ENCODE data around the gene RPL13. TPM values are rescaled to one million over a fixed set of nuclear protein-coding genes. Genes with fewer than 3 reads are reported as not detected.

RPL13 gene
- total RNA-seq, 1 experiment from 2014 or later: 2,157 TPM

GRCh38 chr16:89605186-89605970, 44.9 kb downstream of the RPL13 start:
- H2BK20ac ChIP-seq (ENCODE audit: low read depth, low read length, poor library complexity, severe bottlenecking): no peak overlapping the region
- H3K9ac ChIP-seq (ENCODE audit: extremely low read depth, insufficient read length, low read length): no peak overlapping the region
- no peak overlapping the region for H2BK15ac ChIP-seq (ENCODE audit: low read depth, low read length)
- Mint-ChIP-seq H3K27ac (no peak overlapping the region; a peak in 1 of 7 replicates), H3K4me1 (peaks cover 5 to 8% of the 10 kb centered on the region in 2 experiments), H3K36me3 (ENCODE audit: insufficient read depth in 1 of 3, low read depth in 3 of 3) (no peaks in the 10 kb centered on the region), H3K4me3 (no peak overlapping the region), H3K27me3 (ENCODE audit: low read depth) (peaks cover 7% of the 10 kb centered on the region), H3K9me3 (no peaks in the 10 kb centered on the region)
- WGBS (ENCODE audit: extremely low coverage, insufficient read length, low lambda C conversion rate): no CpG with 5 or more reads among the region's 34 CpGs
- no peak overlapping the region for H3K27ac ChIP-seq (ENCODE audit: insufficient read length, low read depth, low read length)
- no peak for TF ChIP-seq CTCF (conservative IDR thresholded peaks at IDR 0.05)
- no peaks in the 10 kb centered on the region for H4K20me1 ChIP-seq (ENCODE audit: control insufficient read depth, insufficient read depth, insufficient read length)
- H3K4me2 ChIP-seq (ENCODE audit: insufficient read depth, insufficient read length, low read length): no peak overlapping the region
- no peak overlapping the region for H3T11ph ChIP-seq (ENCODE audit: low read length)
- H3K4ac ChIP-seq (ENCODE audit: low read depth, low read length): no peak overlapping the region
- no peak overlapping the region for H4K5ac ChIP-seq (ENCODE audit: insufficient read length, low read depth, low read length)
- peaks cover 2% of the 10 kb centered on the region for H3K23me2 ChIP-seq (ENCODE audit: insufficient read length, low read depth, low read length, poor library complexity, severe bottlenecking)
- H3K9me3 ChIP-seq (ENCODE audit: control insufficient read depth, low read depth, low read length): no peaks in the 10 kb centered on the region
- no peak overlapping the region for H2AFZ ChIP-seq (ENCODE audit: low read length)
- H2BK120ac ChIP-seq (ENCODE audit: low read depth, low read length, poor library complexity, severe bottlenecking): no peak overlapping the region
- no peaks in the 10 kb centered on the region for H3K79me2 ChIP-seq (ENCODE audit: insufficient read depth, low read length)
- no peak overlapping the region for H3K14ac ChIP-seq (ENCODE audit: insufficient read depth, low read length)
- no peaks in the 10 kb centered on the region for H3K27me3 ChIP-seq (ENCODE audit: insufficient read depth, low read length)
- no peak for DNase-seq
- no peak overlapping the region for H2BK5ac ChIP-seq (ENCODE audit: insufficient read length, low read length)
- no peak overlapping the region for H2BK12ac ChIP-seq (ENCODE audit: insufficient read length, low read depth, low read length)
- no peaks in the 10 kb centered on the region; the same call in 1 of the 2 replicates for H3K4me1 ChIP-seq (ENCODE audit: insufficient read depth, low read length)
- H3K56ac ChIP-seq (ENCODE audit: insufficient read length, low read depth, low read length): no peak overlapping the region
- H3K79me1 ChIP-seq (ENCODE audit: insufficient read depth, low read depth, low read length, poor library complexity, severe bottlenecking): no peaks in the 10 kb centered on the region
- H3K23ac ChIP-seq (ENCODE audit: insufficient read length, low read depth, low read length): no peak overlapping the region
- no peak overlapping the region for H3K18ac ChIP-seq (ENCODE audit: insufficient read length, low read depth, low read length)
- no peak overlapping the region for H4K8ac ChIP-seq (replicated peaks; ENCODE audit: insufficient read length, low read depth, low read length)
- H4K91ac ChIP-seq (ENCODE audit: insufficient read length, low read depth, low read length): no peak overlapping the region
- no peak overlapping the region for H2AK5ac ChIP-seq (ENCODE audit: insufficient read length, low read length)
